BLaER1 (cell line): ENCODE results near the gene ATG4B.
"Not testable (repeated sequence)": the region's sequence is repeated elsewhere in the genome, so short reads cannot be mapped to it uniquely, and the experiment has no call there.

Experiments used
- H3K27ac ChIP-seq: shearing (Covaris generic); formaldehyde crosslinking; 2 replicates; pipeline ENCODE4 v1.8.1; 2022
- H3K27me3 ChIP-seq: shearing (Covaris generic); formaldehyde crosslinking; 2 replicates; pipeline ENCODE4 v1.8.1; 2022
- H3K36me3 ChIP-seq: shearing (Covaris generic); formaldehyde crosslinking; 2 replicates; pipeline ENCODE4 v1.8.1; 2022
- H3K4me1 ChIP-seq: shearing (Covaris generic); formaldehyde crosslinking; 2 replicates; pipeline ENCODE4 v1.8.1; 2022
- H3K4me2 ChIP-seq: shearing (Covaris generic); formaldehyde crosslinking; 2 replicates; pipeline ENCODE4 v1.8.1; 2022
- H3K4me3 ChIP-seq: shearing (Covaris generic); formaldehyde crosslinking; 2 replicates; pipeline ENCODE4 v1.8.1; 2022
- H3K9ac ChIP-seq: shearing (Covaris generic); formaldehyde crosslinking; 2 replicates; pipeline ENCODE4 v1.8.1; 2022
- H3K9me3 ChIP-seq: shearing (Covaris generic); formaldehyde crosslinking; 2 replicates; pipeline ENCODE4 v1.8.1; 2022
- H4K20me1 ChIP-seq: shearing (Covaris generic); formaldehyde crosslinking; 2 replicates; pipeline ENCODE4 v1.8.1; 2022
- Cebpa-rat ChIP-seq: shearing (Covaris generic); IDR thresholded peaks from 2 replicates; pipeline ENCODE4 v1.8.1; 2022

The ATG4B gene

GRCh38 chr2:241637018-241637794 is at the start of gene ATG4B, which contains the start of gene THAP4:
Gene ATG4B, plus strand, starts transcription at chr2:241637693. Its CDS starts 22 bp downstream, at chr2:241637715.
Gene THAP4, minus strand, starts transcription at chr2:241637158. Its CDS starts 141 bp downstream, at chr2:241637017.
- Histone ChIP-seq H3K4me3 (peak within 1 kb of the TSS; percentile 87), H3K9ac (peak within 1 kb of the TSS; percentile 98), H3K4me1 (peaks cover 46% of the 10 kb centered on the region), H3K27ac (peak within 1 kb of the TSS; percentile 99), H3K36me3 (peaks cover 49% of the 10 kb centered on the region), H3K27me3 (no peaks in the 10 kb centered on the region), H3K9me3 (peaks cover 15% of the 10 kb centered on the region), H4K20me1 (peaks cover 84% of the 10 kb centered on the region), H3K4me2 (peak within 1 kb of the TSS; percentile 93)
- no peak for TF ChIP-seq Cebpa-rat

GRCh38 chr2:241589863-241590262 is 47.6 kb upstream of the ATG4B start:
- not testable (repeated sequence) for H3K27me3 ChIP-seq, H3K27ac ChIP-seq, H3K4me3 ChIP-seq, H3K4me2 ChIP-seq, H3K9ac ChIP-seq, H3K4me1 ChIP-seq
- Histone ChIP-seq H3K36me3 (peaks cover 98% of the 10 kb centered on the region), H4K20me1 (peaks cover 20% of the 10 kb centered on the region), H3K9me3 (peaks cover 48% of the 10 kb centered on the region)

GRCh38 chr2:241590496-241591455 is 46.7 kb upstream of the ATG4B start:
- H3K9ac ChIP-seq, H3K27ac ChIP-seq, H3K4me1 ChIP-seq, H3K27me3 ChIP-seq, H3K4me3 ChIP-seq, H3K4me2 ChIP-seq: not testable (repeated sequence)
- Histone ChIP-seq H3K36me3 (peaks cover 98% of the 10 kb centered on the region), H4K20me1 (peaks cover 20% of the 10 kb centered on the region), H3K9me3 (peaks cover 39% of the 10 kb centered on the region)

- no peak for TF ChIP-seq Cebpa-rat
- no peaks in the 10 kb centered on the region for H3K27me3 ChIP-seq
- no peak overlapping the region for H3K9ac ChIP-seq
- H3K36me3 ChIP-seq = peaks cover 98% of the 10 kb centered on the region
- peaks cover 24% of the 10 kb centered on the region for H3K9me3 ChIP-seq
- H4K20me1 ChIP-seq = peaks cover 20% of the 10 kb centered on the region
- no peak overlapping the region for H3K4me2 ChIP-seq
- no peak overlapping the region for H3K4me3 ChIP-seq
- H3K27ac ChIP-seq = no peak overlapping the region
- peaks cover 6% of the 10 kb centered on the region for H3K4me1 ChIP-seq
Measured at GRCh38 chr2:241592126-241592845, 45.2 kb upstream of the ATG4B start.

GRCh38 chr2:241593271-241593670 is 44.2 kb upstream of the ATG4B start:
- peaks cover 22% of the 10 kb centered on the region for H4K20me1 ChIP-seq
- H3K27ac ChIP-seq = no peak overlapping the region
- peaks cover 97% of the 10 kb centered on the region for H3K36me3 ChIP-seq
- no peaks in the 10 kb centered on the region for H3K27me3 ChIP-seq
- no peak for TF ChIP-seq Cebpa-rat
- H3K4me3 ChIP-seq = no peak overlapping the region
- no peak overlapping the region for H3K9ac ChIP-seq
- H3K4me2 ChIP-seq = no peak overlapping the region
- peaks cover 9% of the 10 kb centered on the region for H3K4me1 ChIP-seq
- peaks cover 16% of the 10 kb centered on the region for H3K9me3 ChIP-seq

GRCh38 chr2:241595600-241596140 is 41.8 kb upstream of the ATG4B start:
- Histone ChIP-seq H3K9ac (no peak overlapping the region), H3K27me3 (no peaks in the 10 kb centered on the region), H3K36me3 (peaks cover 97% of the 10 kb centered on the region), H3K4me1 (peaks cover 12% of the 10 kb centered on the region), H3K4me2 (peak overlapping the region; percentile 15; the same call in 1 of the 2 replicates), H4K20me1 (peaks cover 26% of the 10 kb centered on the region), H3K9me3 (no peaks in the 10 kb centered on the region), H3K27ac (no peak overlapping the region; the same call in 1 of the 2 replicates), H3K4me3 (no peak overlapping the region)
- TF ChIP-seq Cebpa-rat = no peak

- H3K9me3 ChIP-seq = no peaks in the 10 kb centered on the region
- no peak overlapping the region for H3K9ac ChIP-seq
- H3K36me3 ChIP-seq = peaks cover 97% of the 10 kb centered on the region
- no peak overlapping the region for H3K27ac ChIP-seq
- no peak overlapping the region for H3K4me2 ChIP-seq
- H3K4me1 ChIP-seq = peaks cover 12% of the 10 kb centered on the region
- H4K20me1 ChIP-seq = peaks cover 18% of the 10 kb centered on the region
- no peak for TF ChIP-seq Cebpa-rat
- H3K4me3 ChIP-seq = no peak overlapping the region
- H3K27me3 ChIP-seq = no peaks in the 10 kb centered on the region
Measured at GRCh38 chr2:241597561-241597960, 39.9 kb upstream of the ATG4B start.

GRCh38 chr2:241598061-241598460 is 39.4 kb upstream of the ATG4B start:
- Histone ChIP-seq H3K9me3 (no peaks in the 10 kb centered on the region), H3K36me3 (peaks cover 97% of the 10 kb centered on the region), H4K20me1 (peaks cover 13% of the 10 kb centered on the region), H3K4me3 (no peak overlapping the region), H3K4me1 (peaks cover 12% of the 10 kb centered on the region), H3K4me2 (0 out of 2 replicates have a peak overlapping the region, but pooled peaks have one; percentile 3), H3K9ac (no peak overlapping the region), H3K27ac (no peak overlapping the region), H3K27me3 (no peaks in the 10 kb centered on the region)
- TF ChIP-seq Cebpa-rat = no peak

- TF ChIP-seq Cebpa-rat = no peak
- no peak overlapping the region for H3K4me3 ChIP-seq
- H3K36me3 ChIP-seq = peaks cover 97% of the 10 kb centered on the region
- H3K9me3 ChIP-seq = no peaks in the 10 kb centered on the region
- H3K4me2 ChIP-seq = 0 out of 2 replicates have a peak overlapping the region, but pooled peaks have one; percentile 3
- no peak overlapping the region for H3K27ac ChIP-seq
- no peak overlapping the region for H3K9ac ChIP-seq
- peaks cover 8% of the 10 kb centered on the region for H4K20me1 ChIP-seq
- no peaks in the 10 kb centered on the region for H3K27me3 ChIP-seq
- peaks cover 12% of the 10 kb centered on the region for H3K4me1 ChIP-seq
Measured at GRCh38 chr2:241598487-241598886, 39.0 kb upstream of the ATG4B start.
